ENCODE measurements around the gene DEF6. TPM values are rescaled to one million over a fixed set of nuclear protein-coding genes. Genes with fewer than 3 reads are reported as not detected.

DEF6 gene
- total and polyA plus RNA-seq, 8 donors, result 6.4 to 21.9 (median 8.5) TPM

DNA sequence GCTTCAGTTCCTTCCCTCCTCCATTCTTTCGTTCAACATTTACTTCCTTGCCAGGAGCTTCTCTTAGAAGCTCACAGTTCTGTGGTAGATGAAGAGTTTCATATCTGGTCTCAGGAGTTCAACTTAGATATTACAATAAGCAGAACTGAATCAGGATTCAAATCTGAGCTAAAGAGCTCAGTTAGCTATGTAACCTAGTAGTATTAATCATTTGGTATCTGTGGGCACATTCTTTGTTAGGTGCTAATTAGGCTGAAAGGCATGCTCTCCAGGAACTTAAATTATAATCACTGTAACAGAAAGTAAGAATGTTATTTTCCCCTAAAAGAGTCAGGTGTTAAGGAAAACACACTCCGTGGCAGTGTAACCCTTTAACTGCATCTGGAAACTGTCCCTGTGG lies 29.7 kb upstream of the DEF6 start:
- H3K27me3 ChIP-seq, result no peaks in the 10 kb centered on the region
- no peaks in the 10 kb centered on the region for H3K9me3 ChIP-seq
- no peak for DNase-seq
- ATAC-seq, result no peak
- H3K36me3 ChIP-seq, result peaks cover 0 to 4% of the 10 kb centered on the region in 2 donors
- H3K4me3 ChIP-seq, result no peak overlapping the region
- peaks cover 0 to 12% of the 10 kb centered on the region in 2 donors for H3K4me1 ChIP-seq
- TF ChIP-seq, protein P1, sequence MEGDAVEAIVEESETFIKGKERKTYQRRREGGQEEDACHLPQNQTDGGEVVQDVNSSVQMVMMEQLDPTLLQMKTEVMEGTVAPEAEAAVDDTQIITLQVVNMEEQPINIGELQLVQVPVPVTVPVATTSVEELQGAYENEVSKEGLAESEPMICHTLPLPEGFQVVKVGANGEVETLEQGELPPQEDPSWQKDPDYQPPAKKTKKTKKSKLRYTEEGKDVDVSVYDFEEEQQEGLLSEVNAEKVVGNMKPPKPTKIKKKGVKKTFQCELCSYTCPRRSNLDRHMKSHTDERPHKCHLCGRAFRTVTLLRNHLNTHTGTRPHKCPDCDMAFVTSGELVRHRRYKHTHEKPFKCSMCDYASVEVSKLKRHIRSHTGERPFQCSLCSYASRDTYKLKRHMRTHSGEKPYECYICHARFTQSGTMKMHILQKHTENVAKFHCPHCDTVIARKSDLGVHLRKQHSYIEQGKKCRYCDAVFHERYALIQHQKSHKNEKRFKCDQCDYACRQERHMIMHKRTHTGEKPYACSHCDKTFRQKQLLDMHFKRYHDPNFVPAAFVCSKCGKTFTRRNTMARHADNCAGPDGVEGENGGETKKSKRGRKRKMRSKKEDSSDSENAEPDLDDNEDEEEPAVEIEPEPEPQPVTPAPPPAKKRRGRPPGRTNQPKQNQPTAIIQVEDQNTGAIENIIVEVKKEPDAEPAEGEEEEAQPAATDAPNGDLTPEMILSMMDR (IDR thresholded peaks at IDR 0.05), result no peak
- intact Hi-C loops (cut with DNase I), result no loop called here
- no peak overlapping the region for H3K27ac ChIP-seq

GRCh38 chr6:35272005-35272404 lies 25.6 kb upstream of the DEF6 start:
- intact Hi-C loops (cut with DNase I), result no loop called here
- Histone ChIP-seq H3K4me3 (no peak overlapping the region), H3K9me3 (no peaks in the 10 kb centered on the region), H3K27ac (no peak overlapping the region), H3K27me3 (no peaks in the 10 kb centered on the region), H3K4me1 (peaks cover 0 to 3% of the 10 kb centered on the region in 2 donors), H3K36me3 (peaks cover 0 to 4% of the 10 kb centered on the region in 2 donors)
- TF ChIP-seq, protein P1 (IDR thresholded peaks at IDR 0.05), result no peak
- ATAC-seq (no peak), DNase-seq (no peak)

- intact Hi-C loops (cut with DNase I), result no loop called here
- ATAC-seq (no peak), DNase-seq (no peak)
- Histone ChIP-seq H3K36me3 (peaks cover 0 to 4% of the 10 kb centered on the region in 2 donors), H3K27me3 (no peaks in the 10 kb centered on the region), H3K4me3 (no peak overlapping the region), H3K4me1 (peaks cover 0 to 3% of the 10 kb centered on the region in 2 donors), H3K27ac (no peak overlapping the region), H3K9me3 (no peaks in the 10 kb centered on the region)
- TF ChIP-seq, protein P1 (IDR thresholded peaks at IDR 0.05), result no peak
These were observed 23.6 kb upstream of the DEF6 start for GRCh38 chr6:35273822-35274559.

- H3K9me3 ChIP-seq, result no peaks in the 10 kb centered on the region
- DNase-seq (no peak), ATAC-seq (no peak)
- intact Hi-C loops (cut with DNase I), result no loop called here
- H3K27ac ChIP-seq, result no peak overlapping the region
- H3K4me3 ChIP-seq, result no peak overlapping the region
- no peaks in the 10 kb centered on the region for H3K27me3 ChIP-seq
- H3K36me3 ChIP-seq, result no peaks in the 10 kb centered on the region
- TF ChIP-seq, protein P1 (IDR thresholded peaks at IDR 0.05), result no peak
- peaks cover 0 to 3% of the 10 kb centered on the region in 2 donors for H3K4me1 ChIP-seq
These were observed 21.8 kb upstream of the DEF6 start for GRCh38 chr6:35275744-35276260.

GRCh38 chr6:35278708-35279107 lies 18.9 kb upstream of the DEF6 start:
- TF ChIP-seq, protein P1 (IDR thresholded peaks at IDR 0.05), result no peak
- DNase-seq (no peak), ATAC-seq (no peak)
- intact Hi-C loops (cut with DNase I), result no loop called here
- H3K4me1 ChIP-seq, result peaks cover 0 to 3% of the 10 kb centered on the region in 2 donors
- no peaks in the 10 kb centered on the region for H3K27me3 ChIP-seq
- no peak overlapping the region for H3K27ac ChIP-seq
- no peaks in the 10 kb centered on the region for H3K9me3 ChIP-seq
- no peak overlapping the region for H3K4me3 ChIP-seq
- peaks cover 0 to 26% of the 10 kb centered on the region in 2 donors for H3K36me3 ChIP-seq

Measured in left lung (tissue), 10 donors.